Activated T-cell treated with anti-CD3 and anti-CD28 coated beads, Interleukin-2, amount 50 U/mL, for 4 hours (primary cell): Measurements from ENCODE around the gene EPHA10. TPM values are rescaled to one million over a fixed set of nuclear protein-coding genes. Genes with fewer than 3 reads are reported as not detected.

Experiments
- ATAC-seq, 2 donors: fragments of 200-7000 bp; cut with Tn5 transposase; one replicate each; pipeline ENCODE4 v1.10.0; 2021
- DNase-seq: peaks from one replicate; pipeline ENCODE4 v3.0.0-alpha.2; 2020
- H3K27me3 Mint-ChIP-seq: one replicate; pipeline ENCODE4 v1.8.0; 2021; ENCODE audit warnings: low read depth, mixed read lengths
- H3K36me3 Mint-ChIP-seq: one replicate; pipeline ENCODE4 v1.8.0; 2022; ENCODE audit warnings: mixed read lengths; ENCODE audit not compliant: insufficient read depth
- H3K4me1 Mint-ChIP-seq: one replicate; pipeline ENCODE4 v1.8.0; 2021; ENCODE audit warnings: low read depth, mixed read lengths
- H3K4me3 Mint-ChIP-seq: one replicate; pipeline ENCODE4 v1.8.0; 2021; ENCODE audit warnings: mild to moderate bottlenecking, moderate library complexity, mixed read lengths
- H3K9me3 Mint-ChIP-seq: one replicate; pipeline ENCODE4 v1.8.0; 2021; ENCODE audit warnings: mixed read lengths
- total RNA-seq, 3 donors: library from RNA; stranded (reverse); gene quantifications; one replicate each; pipeline ENCODE4 v1.2.1, GENCODE V29; 2021

Gene EPHA10
- under 1 TPM; 0.13 to 0.71 (median 0.27) TPM for total RNA-seq

DNA sequence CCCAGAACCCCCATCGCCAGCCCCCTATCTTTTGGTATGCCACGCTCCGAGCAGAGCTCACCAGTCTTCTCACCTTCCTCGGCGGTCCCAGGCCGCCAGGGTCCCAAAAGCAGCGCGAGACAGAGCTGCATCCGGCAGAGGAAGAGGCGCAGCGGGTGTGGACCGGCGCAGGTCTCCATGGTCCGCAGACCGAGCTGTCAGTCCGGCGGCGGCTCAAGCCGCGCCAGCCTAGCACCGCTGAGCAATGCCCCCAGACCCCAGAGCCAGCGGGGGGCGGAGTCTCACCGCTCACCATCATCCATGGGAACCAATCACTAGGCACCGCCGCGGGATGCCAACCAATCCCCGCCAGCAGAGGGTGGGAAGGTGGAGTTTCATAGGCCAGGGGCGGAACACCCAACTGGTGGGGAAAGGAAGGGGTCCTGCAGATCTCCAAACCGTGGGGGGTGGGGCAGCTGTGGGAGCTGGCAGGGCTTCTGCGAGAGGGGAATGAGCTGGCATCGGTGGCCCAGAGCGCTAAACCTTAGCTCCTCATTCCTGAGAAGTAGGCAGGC lies at the start of gene EPHA10:
Gene EPHA10 (minus strand): TSS at position 233 of the 554 bp plus-strand sequence. CDS start 54 bp downstream, at position 179.
- H3K4me3 Mint-ChIP-seq = peak within 1 kb of the TSS; percentile 29
- ATAC-seq (no peak), DNase-seq (no peak)
- no peaks in the 10 kb centered on the region for H3K36me3 Mint-ChIP-seq
- H3K27me3 Mint-ChIP-seq = peaks cover 82% of the 10 kb centered on the region
- H3K9me3 Mint-ChIP-seq = no peaks in the 10 kb centered on the region
- H3K4me1 Mint-ChIP-seq = peaks cover 14% of the 10 kb centered on the region

DNA sequence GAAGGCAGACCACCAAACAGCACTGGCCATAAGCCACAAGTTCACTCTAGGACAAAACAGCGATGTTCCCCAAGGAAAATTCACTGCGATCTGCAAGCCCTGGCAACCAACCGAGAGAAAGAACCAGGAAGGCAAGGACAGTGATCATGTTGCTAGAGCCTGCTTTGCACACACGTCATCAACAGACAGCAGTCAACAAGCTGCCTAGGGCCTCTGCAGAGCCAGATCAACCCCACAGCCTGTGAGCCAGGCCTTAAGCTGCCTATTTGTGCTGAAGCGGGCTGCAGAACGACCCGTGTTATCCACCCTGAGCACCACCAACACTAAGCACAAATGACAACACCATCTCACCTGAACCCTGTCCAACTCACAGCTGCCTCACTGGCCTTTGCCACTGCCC lies 49.3 kb upstream of the EPHA10 start:
- DNase-seq (no peak), ATAC-seq (no peak)
- Mint-ChIP-seq H3K9me3 (no peaks in the 10 kb centered on the region), H3K27me3 (no peaks in the 10 kb centered on the region), H3K4me3 (no peak overlapping the region), H3K36me3 (peaks cover 15% of the 10 kb centered on the region), H3K4me1 (peaks cover 11% of the 10 kb centered on the region)

- H3K9me3 Mint-ChIP-seq = no peaks in the 10 kb centered on the region
- no peak overlapping the region for H3K4me3 Mint-ChIP-seq
- H3K4me1 Mint-ChIP-seq = peaks cover 16% of the 10 kb centered on the region
- ATAC-seq (no peak), DNase-seq (no peak)
- H3K27me3 Mint-ChIP-seq = no peaks in the 10 kb centered on the region
- H3K36me3 Mint-ChIP-seq = peaks cover 15% of the 10 kb centered on the region
Measured at GRCh38 chr1:37813529-37814145, 48.7 kb upstream of the EPHA10 start.

DNA sequence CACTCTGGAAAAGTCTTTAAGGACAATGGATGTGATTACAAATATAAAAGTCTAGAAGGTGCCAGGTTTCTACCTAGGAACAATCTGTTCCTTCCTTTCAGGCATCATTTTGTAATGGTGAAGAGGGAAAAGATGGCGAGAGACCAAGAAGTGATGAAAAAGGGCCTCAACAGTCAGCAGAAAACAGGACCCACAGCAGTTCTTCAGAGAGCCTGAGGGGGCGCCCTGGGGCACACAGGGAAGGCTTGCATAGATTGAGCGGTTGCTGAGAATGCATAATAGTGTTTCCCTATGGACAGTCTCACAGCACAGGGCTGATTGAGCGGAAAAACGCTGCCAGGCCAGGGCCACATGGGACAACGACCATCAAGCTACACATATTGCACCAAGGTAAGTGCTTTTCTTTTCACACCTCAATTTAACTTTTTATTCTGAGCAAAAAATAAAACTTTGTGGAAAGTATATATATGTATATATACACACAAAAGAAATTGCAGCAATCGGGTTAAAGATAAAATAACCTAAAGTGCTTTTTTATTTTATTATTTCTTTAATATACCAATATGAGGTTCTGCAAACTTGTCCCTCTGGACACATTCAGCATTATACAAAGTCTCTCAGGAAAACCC lies 46.2 kb upstream of the EPHA10 start:
- ATAC-seq = no peak
- DNase-seq = peak; percentile 51
- Mint-ChIP-seq H3K9me3 (no peaks in the 10 kb centered on the region), H3K27me3 (no peaks in the 10 kb centered on the region), H3K36me3 (peaks cover 11% of the 10 kb centered on the region), H3K4me1 (peaks cover 22% of the 10 kb centered on the region), H3K4me3 (peak overlapping the region; percentile 4)

GRCh38 chr1:37809942-37810341 lies 45.0 kb upstream of the EPHA10 start:
- no peaks in the 10 kb centered on the region for H3K9me3 Mint-ChIP-seq
- peak overlapping the region; percentile 37 for H3K4me3 Mint-ChIP-seq
- H3K27me3 Mint-ChIP-seq = no peaks in the 10 kb centered on the region
- H3K36me3 Mint-ChIP-seq = peaks cover 13% of the 10 kb centered on the region
- DNase-seq (no peak), ATAC-seq (no peak)
- H3K4me1 Mint-ChIP-seq = peaks cover 31% of the 10 kb centered on the region

GRCh38 chr1:37808369-37809319 lies 43.7 kb upstream of the EPHA10 start:
- DNase-seq = peak; percentile 14
- Mint-ChIP-seq H3K4me3 (peak overlapping the region; percentile 95), H3K27me3 (no peaks in the 10 kb centered on the region), H3K4me1 (peaks cover 31% of the 10 kb centered on the region), H3K9me3 (no peaks in the 10 kb centered on the region), H3K36me3 (peaks cover 18% of the 10 kb centered on the region)
- ATAC-seq = peak; percentile 46 to 47

GRCh38 chr1:37807555-37808368 lies 42.8 kb upstream of the EPHA10 start, which contains the start of the genes C1orf122 and YRDC:
Gene C1orf122 (plus strand): TSS chr1:37807790. CDS start chr1:37808405, 615 bp downstream.
Gene YRDC (minus strand): TSS chr1:37808208. CDS start chr1:37808180, 28 bp downstream.
- H3K27me3 Mint-ChIP-seq = no peaks in the 10 kb centered on the region
- peak within 1 kb of the TSS; percentile 95 for H3K4me3 Mint-ChIP-seq
- no peaks in the 10 kb centered on the region for H3K9me3 Mint-ChIP-seq
- DNase-seq (peak; percentile 90), ATAC-seq (peak; percentile 95 to 96)
- peaks cover 31% of the 10 kb centered on the region for H3K4me1 Mint-ChIP-seq
- peaks cover 24% of the 10 kb centered on the region for H3K36me3 Mint-ChIP-seq

GRCh38 chr1:37807220-37807554 lies 42.3 kb upstream of the EPHA10 start:
- no peak for ATAC-seq
- Mint-ChIP-seq H3K36me3 (peaks cover 29% of the 10 kb centered on the region), H3K9me3 (no peaks in the 10 kb centered on the region), H3K27me3 (no peaks in the 10 kb centered on the region), H3K4me3 (peak overlapping the region; percentile 90), H3K4me1 (peaks cover 31% of the 10 kb centered on the region)
- no peak for DNase-seq

- no peak overlapping the region for H3K4me3 Mint-ChIP-seq
- no peaks in the 10 kb centered on the region for H3K27me3 Mint-ChIP-seq
- no peak for DNase-seq
- H3K4me1 Mint-ChIP-seq = peaks cover 15% of the 10 kb centered on the region
- ATAC-seq = no peak
- no peaks in the 10 kb centered on the region for H3K9me3 Mint-ChIP-seq
- H3K36me3 Mint-ChIP-seq = peaks cover 52% of the 10 kb centered on the region
Measured at GRCh38 chr1:37802439-37802838, 37.5 kb upstream of the EPHA10 start.

DNA sequence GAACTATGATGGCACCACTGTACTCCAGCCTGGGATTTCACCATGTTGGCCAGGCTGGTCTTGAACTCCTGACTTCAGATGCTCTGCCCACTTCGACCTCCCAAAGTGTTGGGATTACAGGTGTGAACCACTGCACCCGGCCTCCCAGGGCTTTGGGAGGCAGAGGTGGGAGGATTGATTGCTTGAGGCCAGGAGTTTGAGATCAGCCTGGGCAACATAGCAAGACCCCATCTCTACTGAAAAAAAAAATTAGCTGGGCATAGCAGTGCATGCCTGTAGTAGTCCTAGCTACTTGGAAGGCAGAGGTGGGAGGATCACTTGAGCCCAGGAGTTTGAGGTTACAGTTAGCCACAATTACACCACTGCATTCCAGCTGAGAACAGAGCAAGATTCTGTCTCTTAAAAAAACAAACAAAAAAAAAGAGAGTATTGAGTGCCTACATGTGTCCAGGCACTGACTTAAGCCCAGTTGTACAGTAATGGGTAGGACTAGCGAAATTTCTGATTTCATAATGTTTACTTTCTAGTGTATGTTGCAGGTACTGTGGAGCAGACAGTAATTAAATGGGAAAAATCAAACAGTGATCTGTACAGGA lies 32.9 kb upstream of the EPHA10 start:
- Mint-ChIP-seq H3K4me3 (no peak overlapping the region), H3K36me3 (peaks cover 29% of the 10 kb centered on the region), H3K4me1 (peaks cover 12% of the 10 kb centered on the region), H3K27me3 (peaks cover 9% of the 10 kb centered on the region), H3K9me3 (no peaks in the 10 kb centered on the region)
- ATAC-seq (no peak), DNase-seq (no peak)

DNA sequence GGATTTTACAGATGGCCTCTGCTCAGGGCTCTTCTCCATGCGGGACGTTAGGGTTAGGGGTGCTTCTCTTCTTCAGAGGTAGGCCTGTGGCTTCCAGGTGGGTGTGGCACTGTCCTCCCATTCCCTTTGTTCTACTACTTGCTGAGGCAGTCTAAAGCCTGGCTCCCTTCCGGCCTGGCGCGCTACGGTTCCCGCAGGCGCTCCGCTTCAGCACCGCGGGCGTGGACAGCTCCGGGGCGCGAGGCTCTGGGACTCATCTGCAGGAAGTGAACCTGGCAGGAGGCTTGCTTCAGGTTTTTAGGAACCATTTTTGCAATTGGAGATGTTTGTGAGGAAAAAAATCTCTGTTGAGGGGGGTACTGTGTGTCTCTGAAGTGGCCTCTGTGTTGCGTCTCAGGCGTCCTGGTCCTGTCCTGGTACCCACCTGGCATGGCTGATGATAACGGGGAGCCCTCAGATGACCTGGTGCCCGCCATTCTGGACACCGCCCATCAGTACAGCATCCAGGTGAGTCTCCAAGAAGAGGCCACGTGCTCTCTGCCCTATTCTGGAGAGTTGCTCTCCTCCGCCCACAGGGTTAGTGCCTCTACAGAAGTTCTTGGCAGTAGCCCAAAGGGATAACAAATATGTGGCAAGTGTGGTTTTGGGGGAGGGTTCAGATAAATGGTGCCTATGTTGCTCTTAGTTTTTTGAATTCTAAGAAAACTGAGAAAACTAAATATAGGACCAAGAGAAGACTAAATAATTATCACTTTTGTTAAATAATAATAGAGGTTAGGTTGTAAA lies 30.6 kb upstream of the EPHA10 start:
- Mint-ChIP-seq H3K36me3 (peaks cover 17% of the 10 kb centered on the region), H3K9me3 (no peaks in the 10 kb centered on the region), H3K27me3 (peaks cover 29% of the 10 kb centered on the region), H3K4me1 (peaks cover 12% of the 10 kb centered on the region), H3K4me3 (peak overlapping the region; percentile 76)
- DNase-seq = no peak
- ATAC-seq = no peak

GRCh38 chr1:37794372-37795339 lies 29.7 kb upstream of the EPHA10 start:
- Mint-ChIP-seq H3K27me3 (peaks cover 32% of the 10 kb centered on the region), H3K4me3 (peak overlapping the region; percentile 76), H3K36me3 (peaks cover 10% of the 10 kb centered on the region), H3K9me3 (no peaks in the 10 kb centered on the region), H3K4me1 (peaks cover 12% of the 10 kb centered on the region)
- DNase-seq (no peak), ATAC-seq (peak; percentile 38 to 56)
